OCI-LY7 (cell line): ENCODE measurements around the gene NINJ2.

Experiments used
- CTCF ChIP-seq: fragments of 200-600 bp; sonication (generic); conservative IDR thresholded peaks from 2 replicates; pipeline ENCODE4 v1.5.1; 2014; ENCODE audit warnings: mild to moderate bottlenecking, antibody characterized with exemption, low read length, moderate library complexity, mixed read lengths
- EZH2phosphoT487 ChIP-seq: fragments of 200-600 bp; sonication (generic); IDR thresholded peaks from 2 replicates; pipeline ENCODE4 v1.6.1; 2018; ENCODE audit warnings: low read depth, borderline replicate concordance, mild to moderate bottlenecking, mixed run types, antibody characterized with exemption, low read length, moderate library complexity, mixed read lengths

GRCh38 chr12:669576-669945, 6.3 kb upstream of the NINJ2 start:
- no peak for TF ChIP-seq CTCF
- no peak for TF ChIP-seq EZH2phosphoT487
